Measurements from ENCODE around the gene LRRK1.

The LRRK1 gene

GRCh38 chr15:100981086-100981485 lies 61.9 kb downstream of the LRRK1 start:
- no peak for DNase-seq (ENCODE audit: low spot score)

GRCh38 chr15:100983221-100983620 lies 64.1 kb downstream of the LRRK1 start:
- no peak for DNase-seq (ENCODE audit: low spot score)

- no peak for DNase-seq (ENCODE audit: low spot score)
Measured at GRCh38 chr15:100985401-100985800, 66.2 kb downstream of the LRRK1 start.

- DNase-seq (ENCODE audit: low spot score): no peak
Measured at GRCh38 chr15:100986158-100986896, 67.2 kb downstream of the LRRK1 start.

- no peak for DNase-seq (ENCODE audit: low spot score)
Measured at GRCh38 chr15:100987143-100987542, 68.0 kb downstream of the LRRK1 start.

- no peak for DNase-seq (ENCODE audit: low spot score)
Measured at GRCh38 chr15:100988297-100988696, 69.1 kb downstream of the LRRK1 start.

GRCh38 chr15:100988857-100989256 lies 69.7 kb downstream of the LRRK1 start:
- no peak for DNase-seq (ENCODE audit: low spot score)

- DNase-seq (ENCODE audit: low spot score): no peak
Measured at GRCh38 chr15:100994597-100995446, 75.7 kb downstream of the LRRK1 start.

- no peak for DNase-seq (ENCODE audit: low spot score)
Measured at GRCh38 chr15:100995471-100996430, 76.6 kb downstream of the LRRK1 start.

- DNase-seq (ENCODE audit: low spot score): no peak
Measured at GRCh38 chr15:100997442-100997841, 78.3 kb downstream of the LRRK1 start.

GRCh38 chr15:100998630-100999029 lies 79.5 kb downstream of the LRRK1 start:
- no peak for DNase-seq (ENCODE audit: low spot score)

GRCh38 chr15:100999369-100999768 lies 80.2 kb downstream of the LRRK1 start:
- no peak for DNase-seq (ENCODE audit: low spot score)

GRCh38 chr15:101000271-101000681 lies 81.1 kb downstream of the LRRK1 start:
- DNase-seq (ENCODE audit: low spot score): no peak

GRCh38 chr15:101001056-101001455 lies 81.9 kb downstream of the LRRK1 start:
- no peak for DNase-seq (ENCODE audit: low spot score)

GRCh38 chr15:101001796-101002195 lies 82.6 kb downstream of the LRRK1 start:
- no peak for DNase-seq (ENCODE audit: low spot score)

GRCh38 chr15:101003081-101003480 lies 83.9 kb downstream of the LRRK1 start:
- DNase-seq (ENCODE audit: low spot score): no peak

- DNase-seq (ENCODE audit: low spot score): no peak
Measured at GRCh38 chr15:101003706-101004105, 84.5 kb downstream of the LRRK1 start.

GRCh38 chr15:101004500-101004899 lies 85.3 kb downstream of the LRRK1 start:
- DNase-seq (ENCODE audit: low spot score): no peak

GRCh38 chr15:101004986-101005747 lies 86.0 kb downstream of the LRRK1 start:
- DNase-seq (ENCODE audit: low spot score): no peak

- DNase-seq (ENCODE audit: low spot score): peak; percentile 63
Measured at GRCh38 chr15:101006931-101007691, 88.0 kb downstream of the LRRK1 start.

Measured in activated CD4-positive, alpha-beta T cell treated with anti-CD3 and anti-CD28 coated beads, Interleukin-2, Interleukin-4, amounts not matched to agents 100 ng/mL and 50 ng/mL, durations not matched to agents 16 hours and 8 hours (primary cell).